Naive B cell (primary cell): ENCODE results near the gene SPATA2. TPM values are rescaled to one million over a fixed set of nuclear protein-coding genes. Genes with fewer than 3 reads are reported as not detected.
"Not testable (repeated sequence)": the region's sequence is repeated elsewhere in the genome, so short reads cannot be mapped to it uniquely, and the experiment has no call there.

Source experiments
- ATAC-seq, 2 donors: fragments of 150-1000 bp; cut with Tn5 transposase; 2 replicates each; pipeline ENCODE4 v1.10.0; 2021; ENCODE audit warnings: low read depth in 2 of 2, mild to moderate bottlenecking in 2 of 2, moderate library complexity in 2 of 2
- DNase-seq: peaks from one replicate; pipeline ENCODE4 v3.0.0; 2022
- H3K27ac Mint-ChIP-seq, 6 donors: one replicate each; pipeline ENCODE4 v1.8.0; 2020 to 2022; ENCODE audit warnings: mild to moderate bottlenecking in 6 of 6, mixed read lengths in 6 of 6, moderate library complexity in 5 of 6, inconsistent platforms in 2 of 6
- H3K27me3 Mint-ChIP-seq, 3 donors: one replicate each; pipeline ENCODE4 v1.8.0; 2021 to 2022; ENCODE audit warnings: mixed read lengths in 3 of 3, mild to moderate bottlenecking in 1 of 3
- H3K36me3 Mint-ChIP-seq, 2 donors: one replicate each; pipeline ENCODE4 v1.8.0; 2020 to 2022; ENCODE audit warnings: mixed read lengths in 2 of 2, inconsistent platforms in 1 of 2, mild to moderate bottlenecking in 1 of 2
- H3K4me1 Mint-ChIP-seq, 3 donors: one replicate each; pipeline ENCODE4 v1.8.0; 2020 to 2022; ENCODE audit warnings: mixed read lengths in 3 of 3, inconsistent platforms in 1 of 3, mild to moderate bottlenecking in 1 of 3, moderate library complexity in 1 of 3
- H3K4me3 Mint-ChIP-seq, 8 donors: one replicate each; pipeline ENCODE4 v1.8.0; 2020 to 2022; ENCODE audit warnings: mild to moderate bottlenecking in 8 of 8, mixed read lengths in 8 of 8, moderate library complexity in 8 of 8, inconsistent platforms in 2 of 8
- H3K9me3 Mint-ChIP-seq, 7 donors: one replicate each; pipeline ENCODE4 v1.8.0; 2020 to 2022; ENCODE audit warnings: mixed read lengths in 7 of 7, mild to moderate bottlenecking in 5 of 7, inconsistent platforms in 2 of 7, moderate library complexity in 1 of 7
- polyA plus RNA-seq, 6 donors: library from polyadenylated mRNA; unstranded; fragments of 300-500 nt; fragmentation: Illumina TruSeq; gene quantifications; one replicate each; pipeline ENCODE4 v1.2.3, GENCODE V29; 2021; ENCODE audit warnings: low read depth in 6 of 6

The SPATA2 gene, protein sequence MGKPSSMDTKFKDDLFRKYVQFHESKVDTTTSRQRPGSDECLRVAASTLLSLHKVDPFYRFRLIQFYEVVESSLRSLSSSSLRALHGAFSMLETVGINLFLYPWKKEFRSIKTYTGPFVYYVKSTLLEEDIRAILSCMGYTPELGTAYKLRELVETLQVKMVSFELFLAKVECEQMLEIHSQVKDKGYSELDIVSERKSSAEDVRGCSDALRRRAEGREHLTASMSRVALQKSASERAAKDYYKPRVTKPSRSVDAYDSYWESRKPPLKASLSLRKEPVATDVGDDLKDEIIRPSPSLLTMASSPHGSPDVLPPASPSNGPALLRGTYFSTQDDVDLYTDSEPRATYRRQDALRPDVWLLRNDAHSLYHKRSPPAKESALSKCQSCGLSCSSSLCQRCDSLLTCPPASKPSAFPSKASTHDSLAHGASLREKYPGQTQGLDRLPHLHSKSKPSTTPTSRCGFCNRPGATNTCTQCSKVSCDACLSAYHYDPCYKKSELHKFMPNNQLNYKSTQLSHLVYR
- 1 to 10 TPM; 4.0 to 8.5 (median 4.7) TPM for polyA plus RNA-seq

- H3K27me3 Mint-ChIP-seq = no peaks in the 10 kb centered on the region
- ATAC-seq (peak; percentile 82 to 86), DNase-seq (peak; percentile 92)
- H3K9me3 Mint-ChIP-seq = no peaks in the 10 kb centered on the region
- peak within 1 kb of the TSS; percentile 99 to 100 (median 100) for H3K27ac Mint-ChIP-seq
- no peaks in the 10 kb centered on the region for H3K36me3 Mint-ChIP-seq
- H3K4me3 Mint-ChIP-seq = peak within 1 kb of the TSS; percentile 94 to 99 (median 98)
- peaks cover 24 to 49% (median 46%) of the 10 kb centered on the region in 3 donors for H3K4me1 Mint-ChIP-seq
Measured at GRCh38 chr20:49915380-49916145, at the start of gene SPATA2. TSS of gene SPATA2 (minus strand) at chr20:49915529. CDS start at chr20:49908490, 7,039 bp downstream.

DNA sequence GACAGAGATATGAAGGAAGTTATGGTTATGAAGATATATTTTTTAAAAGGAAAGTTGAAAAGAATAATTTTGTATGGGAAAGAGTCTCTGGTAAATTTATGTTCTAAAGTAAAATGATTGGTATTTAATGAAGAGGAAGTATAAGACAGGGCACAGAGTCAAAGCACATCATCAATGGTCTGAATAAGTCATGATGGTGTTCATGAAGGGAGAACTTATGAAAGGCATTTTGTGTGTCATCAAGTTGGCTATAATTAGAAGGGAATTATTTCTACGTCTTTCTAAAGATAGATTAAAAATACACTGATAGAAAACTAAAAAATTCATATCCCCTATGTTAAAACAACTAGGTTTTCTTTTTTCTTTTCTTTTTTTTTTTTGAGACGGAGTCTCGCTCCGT lies 46.1 kb upstream of the SPATA2 start:
- DNase-seq (no peak), ATAC-seq (no peak)
- Mint-ChIP-seq H3K4me1 (peaks cover 5 to 10% (median 9%) of the 10 kb centered on the region in 3 donors), H3K36me3 (peaks cover 0 to 4% of the 10 kb centered on the region in 2 donors), H3K9me3 (no peaks in the 10 kb centered on the region), H3K4me3 (no peak overlapping the region), H3K27ac (peak overlapping the region in 1 of 6 donors; percentile 93), H3K27me3 (no peaks in the 10 kb centered on the region)

GRCh38 chr20:49957089-49957938 lies 42.0 kb upstream of the SPATA2 start:
- Mint-ChIP-seq H3K4me1 (peaks cover 5 to 14% (median 9%) of the 10 kb centered on the region in 3 donors), H3K27ac (peak overlapping the region in 2 of 6 donors; percentile 62 to 67), H3K36me3 (peaks cover 12 to 16% of the 10 kb centered on the region in 2 donors)
- not testable (repeated sequence) for H3K9me3 Mint-ChIP-seq, H3K27me3 Mint-ChIP-seq, ATAC-seq, H3K4me3 Mint-ChIP-seq, DNase-seq

DNA sequence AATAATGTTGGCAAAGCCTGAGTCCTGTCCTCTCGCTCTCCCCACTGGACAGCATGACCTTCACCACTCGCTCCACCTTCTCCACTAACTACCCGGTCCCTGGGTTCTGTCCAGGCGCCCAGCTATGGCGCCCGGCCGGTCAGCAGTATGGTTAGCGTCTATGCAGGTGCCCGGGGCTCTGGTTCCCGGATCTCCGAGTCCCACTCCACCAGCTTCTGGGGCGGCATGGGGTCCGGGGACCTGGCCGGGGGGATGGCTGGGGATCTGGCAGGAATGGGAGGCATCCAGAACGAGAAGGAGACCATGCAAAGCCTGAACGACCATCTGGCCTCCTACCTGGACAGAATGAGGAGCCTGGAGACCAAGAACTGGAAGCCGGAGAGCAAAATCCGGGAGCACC lies 41.4 kb upstream of the SPATA2 start:
- ATAC-seq (no peak), DNase-seq (no peak)
- peaks cover 16 to 18% of the 10 kb centered on the region in 2 donors for H3K36me3 Mint-ChIP-seq

GRCh38 chr20:49955830-49956396 lies 40.6 kb upstream of the SPATA2 start:
- not testable (repeated sequence) for H3K27me3 Mint-ChIP-seq, DNase-seq, H3K9me3 Mint-ChIP-seq, H3K4me3 Mint-ChIP-seq, H3K27ac Mint-ChIP-seq, ATAC-seq
- Mint-ChIP-seq H3K36me3 (peaks cover 14 to 16% of the 10 kb centered on the region in 2 donors), H3K4me1 (peaks cover 5 to 10% (median 9%) of the 10 kb centered on the region in 3 donors)

More for the DNA sequence above, 41.4 kb upstream of the SPATA2 start:
- H3K27ac Mint-ChIP-seq = no peak overlapping the region
- H3K4me1 Mint-ChIP-seq = peaks cover 5 to 14% (median 9%) of the 10 kb centered on the region in 3 donors
- H3K4me3 Mint-ChIP-seq = no peak overlapping the region
- H3K27me3 Mint-ChIP-seq = no peaks in the 10 kb centered on the region
- H3K9me3 Mint-ChIP-seq = no peaks in the 10 kb centered on the region

- H3K27me3 Mint-ChIP-seq = no peaks in the 10 kb centered on the region
- H3K4me1 Mint-ChIP-seq = peaks cover 5 to 10% (median 9%) of the 10 kb centered on the region in 3 donors
- H3K36me3 Mint-ChIP-seq = peaks cover 14 to 16% of the 10 kb centered on the region in 2 donors
- DNase-seq (no peak), ATAC-seq (no peak)
- no peak overlapping the region for H3K4me3 Mint-ChIP-seq
- H3K27ac Mint-ChIP-seq = peak overlapping the region in 1 of 6 donors; percentile 82
- H3K9me3 Mint-ChIP-seq = no peaks in the 10 kb centered on the region
Measured at GRCh38 chr20:49955167-49955566, 39.8 kb upstream of the SPATA2 start.

DNA sequence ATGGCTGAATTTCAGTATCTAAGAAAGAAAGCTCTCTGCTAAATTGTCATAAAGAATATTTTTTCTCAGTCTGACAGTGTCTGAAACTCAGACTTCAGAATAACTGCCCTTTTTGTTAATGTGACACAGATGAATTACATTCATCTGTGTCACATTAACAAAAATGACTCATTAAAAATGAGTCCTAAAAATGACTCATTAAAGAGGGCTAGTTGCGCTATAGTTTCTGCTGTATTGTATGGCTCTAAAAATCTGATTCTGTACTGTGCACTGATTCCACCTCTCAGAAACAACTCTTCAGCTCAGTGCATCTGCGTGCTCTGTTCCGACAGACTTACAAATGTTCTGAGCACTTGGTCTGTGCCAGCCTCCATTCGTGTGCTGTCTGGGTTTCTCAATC lies 35.8 kb upstream of the SPATA2 start:
- Mint-ChIP-seq H3K4me1 (peaks cover 0 to 11% (median 2%) of the 10 kb centered on the region in 3 donors), H3K4me3 (no peak overlapping the region), H3K9me3 (no peaks in the 10 kb centered on the region), H3K36me3 (peaks cover 22 to 38% of the 10 kb centered on the region in 2 donors), H3K27ac (peak overlapping the region in 1 of 6 donors; percentile 33), H3K27me3 (no peaks in the 10 kb centered on the region)
- ATAC-seq (no peak), DNase-seq (no peak)

DNA sequence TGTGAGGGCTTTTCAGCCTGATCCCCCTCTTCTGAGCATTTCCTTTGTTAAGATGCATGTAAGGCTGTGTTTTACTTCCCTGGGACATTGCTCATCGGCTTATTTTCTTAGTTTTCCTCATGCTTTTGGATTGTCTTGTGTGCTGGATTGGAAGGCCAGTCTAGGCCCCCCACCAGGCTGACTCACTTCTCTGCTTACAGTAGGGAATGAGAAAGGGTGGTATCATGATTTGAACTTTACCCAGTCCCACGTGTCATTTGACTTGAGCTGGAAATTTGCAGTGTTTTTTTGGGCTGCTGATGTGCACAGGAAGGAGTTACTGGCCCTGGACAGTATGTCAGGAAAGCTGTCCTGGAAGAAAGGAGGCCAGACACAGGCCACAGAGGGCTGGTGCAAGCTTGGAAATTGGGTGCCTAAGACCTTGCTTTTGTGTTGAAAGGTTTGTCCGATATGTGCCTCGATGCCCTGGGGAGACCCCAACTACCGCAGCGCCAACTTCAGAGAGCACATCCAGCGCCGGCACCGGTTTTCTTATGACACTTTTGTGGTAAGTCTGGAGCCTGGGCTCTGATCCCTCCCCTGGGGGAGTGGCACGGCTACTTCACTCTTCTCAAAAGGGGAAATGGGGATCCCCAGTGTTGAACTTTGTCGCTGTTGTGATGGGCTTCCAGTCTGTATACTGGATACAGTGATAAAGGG lies 33.6 kb upstream of the SPATA2 start:
- ATAC-seq = no peak
- H3K27me3 Mint-ChIP-seq = no peaks in the 10 kb centered on the region
- peaks cover 0 to 7% (median 7%) of the 10 kb centered on the region in 3 donors for H3K4me1 Mint-ChIP-seq
- peak overlapping the region in 1 of 8 donors; percentile 6 for H3K4me3 Mint-ChIP-seq
- H3K9me3 Mint-ChIP-seq = no peaks in the 10 kb centered on the region
- no peak for DNase-seq
- H3K27ac Mint-ChIP-seq = peak overlapping the region in 2 of 6 donors; percentile 15 to 49
- H3K36me3 Mint-ChIP-seq = peaks cover 17 to 30% of the 10 kb centered on the region in 2 donors

- peak overlapping the region in 1 of 6 donors; percentile 54 for H3K27ac Mint-ChIP-seq
- no peaks in the 10 kb centered on the region for H3K9me3 Mint-ChIP-seq
- no peak overlapping the region for H3K4me3 Mint-ChIP-seq
- no peaks in the 10 kb centered on the region for H3K27me3 Mint-ChIP-seq
- H3K4me1 Mint-ChIP-seq = peaks cover 0 to 8% (median 7%) of the 10 kb centered on the region in 3 donors
- no peak for DNase-seq
- H3K36me3 Mint-ChIP-seq = peaks cover 17 to 30% of the 10 kb centered on the region in 2 donors
- no peak for ATAC-seq
Measured at GRCh38 chr20:49948178-49948577, 32.8 kb upstream of the SPATA2 start.

DNA sequence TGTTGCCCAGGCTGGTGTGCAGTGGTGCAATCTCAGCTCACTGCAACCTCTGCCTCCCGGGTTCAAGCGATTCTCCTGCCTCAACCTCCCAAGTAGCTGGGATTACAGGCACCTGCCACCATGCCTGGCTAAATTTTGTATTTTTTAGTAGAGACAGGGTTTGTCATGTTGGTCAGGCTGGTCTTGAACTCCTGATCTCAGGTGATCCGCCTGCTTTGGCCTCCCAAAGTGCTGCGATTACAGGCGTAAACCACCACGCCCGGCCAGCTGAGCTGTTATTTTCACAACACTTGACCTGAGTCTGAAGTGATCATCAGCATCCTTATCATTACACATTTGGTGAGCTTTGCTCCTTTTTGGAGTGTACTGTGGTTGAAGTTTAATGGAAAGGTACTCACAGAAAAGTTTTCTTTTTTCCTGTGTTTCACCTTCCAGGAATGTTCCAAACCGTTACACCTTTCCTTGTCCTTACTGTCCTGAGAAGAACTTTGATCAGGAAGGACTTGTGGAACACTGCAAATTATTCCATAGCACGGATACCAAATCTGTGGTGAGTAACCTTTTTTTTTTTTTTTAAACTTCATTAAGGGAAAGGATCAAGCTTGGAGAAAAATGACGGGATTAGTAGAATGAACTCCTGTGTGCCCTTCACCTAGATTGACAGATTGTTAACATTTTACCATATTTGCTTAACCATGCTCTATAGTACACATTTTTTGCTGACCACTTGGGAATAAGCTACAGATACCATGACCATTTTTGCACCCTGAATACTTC lies 30.6 kb upstream of the SPATA2 start:
- Mint-ChIP-seq H3K9me3 (no peaks in the 10 kb centered on the region), H3K27me3 (no peaks in the 10 kb centered on the region), H3K4me3 (no peak overlapping the region), H3K4me1 (peaks cover 8 to 24% (median 14%) of the 10 kb centered on the region in 3 donors), H3K36me3 (peaks cover 8 to 23% of the 10 kb centered on the region in 2 donors), H3K27ac (peak overlapping the region in 1 of 6 donors; percentile 21)
- ATAC-seq (no peak), DNase-seq (no peak)

DNA sequence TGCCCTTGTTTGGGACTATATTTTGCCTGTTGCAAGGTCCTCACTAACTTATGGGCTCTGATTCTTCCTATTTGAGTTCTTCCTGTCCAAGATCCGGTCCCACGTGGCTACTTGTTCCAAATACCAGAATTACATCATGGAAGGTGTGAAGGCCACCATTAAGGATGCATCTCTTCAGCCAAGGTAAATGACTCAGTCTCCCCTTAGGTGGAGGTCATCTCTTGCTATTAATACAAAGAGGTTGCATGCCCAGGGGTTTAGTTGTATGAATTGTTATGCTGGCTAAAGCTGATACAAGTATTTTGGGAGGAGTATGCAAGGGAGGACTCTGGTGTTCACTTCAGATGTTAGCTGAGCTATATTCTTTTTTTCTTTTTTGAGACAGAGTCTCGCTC lies 30.0 kb upstream of the SPATA2 start:
- Mint-ChIP-seq H3K27ac (no peak overlapping the region), H3K9me3 (no peaks in the 10 kb centered on the region), H3K27me3 (no peaks in the 10 kb centered on the region), H3K36me3 (peaks cover 8 to 23% of the 10 kb centered on the region in 2 donors), H3K4me3 (no peak overlapping the region), H3K4me1 (peaks cover 10 to 28% (median 14%) of the 10 kb centered on the region in 3 donors)
- ATAC-seq (no peak), DNase-seq (no peak)
